ENCODE data around the gene CACNA1F.
A peak's percentile ranks its signal among the peaks of the same experiment; 100 is the strongest.
"Not testable (repeated sequence)": the region's sequence is repeated elsewhere in the genome, so short reads cannot be mapped to it uniquely, and the experiment has no call there.

Gene CACNA1F

GRCh38 chrX:49186125-49187027 lies 46.8 kb downstream of the CACNA1F start, which contains the start of gene PRICKLE3:
Gene PRICKLE3 (minus strand): TSS chrX:49186373. CDS start chrX:49186297, 76 bp downstream.
- Mint-ChIP-seq H3K27me3 (no peaks in the 10 kb centered on the region), H3K4me3 (peak within 1 kb of the TSS; percentile 94), H3K4me1 (peaks cover 51% of the 10 kb centered on the region), H3K9me3 (no peaks in the 10 kb centered on the region), H3K27ac (peak within 1 kb of the TSS; percentile 79), H3K36me3 (peaks cover 10% of the 10 kb centered on the region)
- ATAC-seq, result peak; percentile 54

- Mint-ChIP-seq H3K4me1 (peaks cover 40% of the 10 kb centered on the region), H3K36me3 (peaks cover 24% of the 10 kb centered on the region), H3K27me3 (no peaks in the 10 kb centered on the region), H3K9me3 (no peaks in the 10 kb centered on the region), H3K27ac (peak overlapping the region; percentile 77), H3K4me3 (peak overlapping the region; percentile 94)
- peak; percentile 68 for ATAC-seq
These were observed 48.6 kb downstream of the CACNA1F start for GRCh38 chrX:49184294-49185281.

- Mint-ChIP-seq H3K27me3 (no peaks in the 10 kb centered on the region), H3K4me1 (peaks cover 39% of the 10 kb centered on the region), H3K9me3 (no peaks in the 10 kb centered on the region), H3K27ac (peak overlapping the region; percentile 77), H3K36me3 (peaks cover 30% of the 10 kb centered on the region), H3K4me3 (peak overlapping the region; percentile 94)
- no peak for ATAC-seq
These were observed 49.3 kb downstream of the CACNA1F start for GRCh38 chrX:49183701-49184281.

GRCh38 chrX:49179358-49179757 lies 53.8 kb downstream of the CACNA1F start:
- no peak overlapping the region for H3K27ac Mint-ChIP-seq
- H3K4me1 Mint-ChIP-seq, result peaks cover 36% of the 10 kb centered on the region
- H3K36me3 Mint-ChIP-seq, result peaks cover 55% of the 10 kb centered on the region
- no peaks in the 10 kb centered on the region for H3K27me3 Mint-ChIP-seq
- ATAC-seq, result no peak
- H3K4me3 Mint-ChIP-seq, result no peak overlapping the region
- no peaks in the 10 kb centered on the region for H3K9me3 Mint-ChIP-seq

GRCh38 chrX:49178537-49178936 lies 54.6 kb downstream of the CACNA1F start:
- H3K4me3 Mint-ChIP-seq, result no peak overlapping the region
- no peaks in the 10 kb centered on the region for H3K9me3 Mint-ChIP-seq
- no peaks in the 10 kb centered on the region for H3K27me3 Mint-ChIP-seq
- no peak overlapping the region for H3K27ac Mint-ChIP-seq
- ATAC-seq, result no peak
- peaks cover 29% of the 10 kb centered on the region for H3K4me1 Mint-ChIP-seq
- H3K36me3 Mint-ChIP-seq, result peaks cover 58% of the 10 kb centered on the region

- no peak for ATAC-seq
- Mint-ChIP-seq H3K9me3 (no peaks in the 10 kb centered on the region), H3K36me3 (peaks cover 58% of the 10 kb centered on the region), H3K4me3 (no peak overlapping the region), H3K4me1 (peaks cover 33% of the 10 kb centered on the region), H3K27ac (peak overlapping the region; percentile 57), H3K27me3 (no peaks in the 10 kb centered on the region)
These were observed 55.2 kb downstream of the CACNA1F start for GRCh38 chrX:49177873-49178480.

GRCh38 chrX:49177338-49177833 lies 55.8 kb downstream of the CACNA1F start:
- H3K27ac Mint-ChIP-seq, result peak overlapping the region; percentile 57

GRCh38 chrX:49176421-49177326 lies 56.5 kb downstream of the CACNA1F start:
- Mint-ChIP-seq H3K4me1 (peaks cover 37% of the 10 kb centered on the region), H3K9me3 (no peaks in the 10 kb centered on the region), H3K27me3 (no peaks in the 10 kb centered on the region), H3K27ac (peak overlapping the region; percentile 57), H3K36me3 (peaks cover 48% of the 10 kb centered on the region), H3K4me3 (no peak overlapping the region)
- ATAC-seq, result no peak

More at GRCh38 chrX:49177338-49177833, 55.8 kb downstream of the CACNA1F start:
- ATAC-seq, result peak; percentile 41
- Mint-ChIP-seq H3K36me3 (peaks cover 53% of the 10 kb centered on the region), H3K4me1 (peaks cover 37% of the 10 kb centered on the region), H3K9me3 (no peaks in the 10 kb centered on the region), H3K4me3 (no peak overlapping the region), H3K27me3 (no peaks in the 10 kb centered on the region)

GRCh38 chrX:49175435-49176274 lies 57.5 kb downstream of the CACNA1F start:
- H3K36me3 Mint-ChIP-seq, result peaks cover 43% of the 10 kb centered on the region
- H3K27ac Mint-ChIP-seq, result peak overlapping the region; percentile 57
- H3K9me3 Mint-ChIP-seq, result no peaks in the 10 kb centered on the region
- ATAC-seq, result no peak
- no peaks in the 10 kb centered on the region for H3K27me3 Mint-ChIP-seq
- no peak overlapping the region for H3K4me3 Mint-ChIP-seq
- peaks cover 37% of the 10 kb centered on the region for H3K4me1 Mint-ChIP-seq

- no peak overlapping the region for H3K27ac Mint-ChIP-seq
- no peaks in the 10 kb centered on the region for H3K27me3 Mint-ChIP-seq
- peaks cover 37% of the 10 kb centered on the region for H3K4me1 Mint-ChIP-seq
These were observed 58.4 kb downstream of the CACNA1F start for GRCh38 chrX:49174723-49175122.

GRCh38 chrX:49173544-49173943 lies 59.6 kb downstream of the CACNA1F start:
- H3K9me3 Mint-ChIP-seq, H3K27me3 Mint-ChIP-seq, H3K27ac Mint-ChIP-seq, ATAC-seq: not testable (repeated sequence)
- peak overlapping the region; percentile 90 for H3K4me3 Mint-ChIP-seq
- H3K4me1 Mint-ChIP-seq, result peaks cover 37% of the 10 kb centered on the region
- peaks cover 28% of the 10 kb centered on the region for H3K36me3 Mint-ChIP-seq

More at GRCh38 chrX:49174723-49175122, 58.4 kb downstream of the CACNA1F start:
- Mint-ChIP-seq H3K4me3 (no peak overlapping the region), H3K9me3 (no peaks in the 10 kb centered on the region), H3K36me3 (peaks cover 36% of the 10 kb centered on the region)
- no peak for ATAC-seq

GRCh38 chrX:49172280-49172780 lies 60.8 kb downstream of the CACNA1F start:
- no peaks in the 10 kb centered on the region for H3K9me3 Mint-ChIP-seq
- no peaks in the 10 kb centered on the region for H3K27me3 Mint-ChIP-seq
- H3K4me1 Mint-ChIP-seq, result peaks cover 41% of the 10 kb centered on the region
- peak overlapping the region; percentile 90 for H3K4me3 Mint-ChIP-seq
- peaks cover 28% of the 10 kb centered on the region for H3K36me3 Mint-ChIP-seq
- peak overlapping the region; percentile 91 for H3K27ac Mint-ChIP-seq
- peak; percentile 90 for ATAC-seq
